GM12801 (cell line): ENCODE results near the gene SLC24A4.

Source experiments
- TF ChIP-seq, protein P1 (sequence below): IDR thresholded peaks from one replicate; pipeline ENCODE4 v1.5.1; 2011; ENCODE audit warnings: control low read depth; ENCODE audit not compliant: insufficient read length; ENCODE audit errors: extremely low read depth

SLC24A4 gene

DNA sequence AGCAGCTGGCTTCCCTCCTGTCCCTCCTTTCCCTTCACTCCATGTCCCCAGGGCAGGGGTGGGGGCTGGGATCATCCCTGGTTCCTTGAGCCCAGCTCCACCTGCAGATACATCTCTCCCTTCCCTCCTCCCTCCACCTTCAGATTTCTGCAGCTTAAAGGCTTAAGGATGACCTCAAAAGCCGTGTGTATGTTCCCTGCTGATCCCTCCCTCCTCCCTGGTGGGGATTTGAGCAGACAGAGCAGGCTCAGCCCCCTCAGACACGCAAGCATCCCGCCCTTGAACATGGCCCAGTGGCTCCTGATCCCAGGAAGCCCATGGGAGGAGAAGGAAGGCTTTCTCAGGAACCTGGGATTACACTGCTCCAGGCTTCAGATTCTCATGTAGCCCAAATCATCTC is 107.7 kb downstream of the SLC24A4 start:
- TF ChIP-seq, protein P1, sequence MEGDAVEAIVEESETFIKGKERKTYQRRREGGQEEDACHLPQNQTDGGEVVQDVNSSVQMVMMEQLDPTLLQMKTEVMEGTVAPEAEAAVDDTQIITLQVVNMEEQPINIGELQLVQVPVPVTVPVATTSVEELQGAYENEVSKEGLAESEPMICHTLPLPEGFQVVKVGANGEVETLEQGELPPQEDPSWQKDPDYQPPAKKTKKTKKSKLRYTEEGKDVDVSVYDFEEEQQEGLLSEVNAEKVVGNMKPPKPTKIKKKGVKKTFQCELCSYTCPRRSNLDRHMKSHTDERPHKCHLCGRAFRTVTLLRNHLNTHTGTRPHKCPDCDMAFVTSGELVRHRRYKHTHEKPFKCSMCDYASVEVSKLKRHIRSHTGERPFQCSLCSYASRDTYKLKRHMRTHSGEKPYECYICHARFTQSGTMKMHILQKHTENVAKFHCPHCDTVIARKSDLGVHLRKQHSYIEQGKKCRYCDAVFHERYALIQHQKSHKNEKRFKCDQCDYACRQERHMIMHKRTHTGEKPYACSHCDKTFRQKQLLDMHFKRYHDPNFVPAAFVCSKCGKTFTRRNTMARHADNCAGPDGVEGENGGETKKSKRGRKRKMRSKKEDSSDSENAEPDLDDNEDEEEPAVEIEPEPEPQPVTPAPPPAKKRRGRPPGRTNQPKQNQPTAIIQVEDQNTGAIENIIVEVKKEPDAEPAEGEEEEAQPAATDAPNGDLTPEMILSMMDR: no peak

DNA sequence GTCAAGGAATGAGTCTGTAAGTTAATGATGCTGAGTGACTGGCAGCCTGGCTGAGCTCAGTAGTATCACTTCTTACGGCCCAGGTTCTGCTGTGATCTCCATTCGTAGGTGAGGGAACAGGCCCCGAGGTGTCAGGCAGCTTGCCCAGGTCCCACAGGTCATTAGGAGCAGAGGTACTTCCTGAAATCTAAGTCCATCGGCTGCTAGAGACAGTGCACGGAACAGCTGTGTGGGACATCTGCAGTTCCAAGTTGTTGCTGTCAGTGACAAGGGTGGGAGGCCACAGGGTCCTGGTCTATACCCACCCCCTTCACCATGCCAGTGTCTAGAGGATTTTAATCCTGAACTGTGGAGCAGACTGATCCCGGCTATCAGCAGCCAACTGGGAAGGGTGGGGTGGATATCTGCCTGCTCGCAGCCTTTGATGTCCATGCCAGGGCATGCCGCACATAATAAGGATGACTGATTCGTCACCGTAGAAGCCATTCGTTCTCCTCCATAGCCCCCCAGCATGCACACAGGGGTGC is 108.3 kb downstream of the SLC24A4 start:
- TF ChIP-seq, protein P1: no peak

DNA sequence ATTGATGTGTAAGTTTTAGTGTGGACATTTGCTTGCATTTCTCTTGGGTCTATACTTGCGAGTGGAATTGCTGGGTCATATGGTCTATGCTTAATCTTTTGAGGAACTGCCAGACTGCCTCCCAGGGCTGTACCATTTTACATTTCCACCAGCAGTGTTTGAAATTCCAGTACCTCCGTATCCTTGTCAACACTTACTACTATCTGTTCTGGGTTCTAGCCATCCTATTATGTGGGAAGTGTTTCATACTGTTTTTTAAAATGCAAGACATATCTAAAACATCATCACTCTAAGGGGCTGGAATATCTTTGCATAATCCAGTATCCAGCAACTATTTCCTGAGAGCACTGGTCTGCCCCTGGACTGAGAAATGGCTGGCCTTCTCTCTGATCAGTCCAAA is 110.4 kb downstream of the SLC24A4 start:
- TF ChIP-seq, protein P1: no peak

DNA sequence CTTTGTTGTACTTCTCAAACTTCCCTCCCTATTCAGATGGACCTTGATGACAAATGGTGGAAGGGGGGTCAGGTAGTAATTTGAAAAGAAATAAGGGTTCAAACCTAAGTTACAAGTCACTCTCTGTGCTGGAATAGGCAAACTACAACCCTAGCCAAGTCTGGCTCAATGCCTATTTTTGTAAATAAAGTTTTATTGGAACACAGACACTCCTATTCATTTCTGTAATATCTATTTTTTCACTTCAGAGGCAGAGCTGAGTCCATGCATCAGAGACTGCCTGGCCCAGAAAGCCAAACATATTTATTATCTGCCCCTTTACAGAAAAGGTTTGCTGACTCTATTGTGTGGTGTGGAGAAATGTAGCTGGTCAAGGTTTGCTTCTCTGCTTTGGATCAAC is 112.2 kb downstream of the SLC24A4 start:
- TF ChIP-seq, protein P1: no peak

DNA sequence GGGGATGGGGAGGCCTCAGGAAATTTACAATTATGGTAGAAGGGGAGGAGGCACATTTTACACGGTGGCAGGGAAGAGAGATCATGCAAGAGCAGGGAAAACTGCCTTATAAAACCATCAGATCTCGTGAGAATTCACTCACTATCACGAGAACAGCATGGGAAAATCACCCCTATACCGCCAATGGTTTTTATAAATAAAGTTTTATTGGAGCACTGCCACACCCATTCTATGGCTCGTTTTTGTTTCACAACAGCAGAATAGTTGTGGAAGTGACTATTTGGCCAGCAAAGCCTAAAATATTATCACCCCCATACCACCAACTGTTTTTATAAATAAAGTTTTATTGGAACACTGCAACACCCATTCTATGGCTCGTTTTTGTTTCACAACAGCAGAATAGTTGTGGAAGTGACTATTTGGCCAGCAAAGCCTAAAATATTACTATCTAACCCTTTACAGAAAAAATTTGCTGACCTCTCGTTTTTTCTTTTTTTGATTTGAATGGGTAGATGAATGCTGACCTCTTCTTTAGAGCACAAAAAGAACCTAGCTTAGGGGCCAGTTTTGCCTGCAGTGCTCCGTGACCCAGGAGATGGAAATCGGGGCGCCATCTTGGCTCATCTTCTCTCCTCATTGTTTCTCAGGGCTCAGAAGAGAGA is 113.3 kb downstream of the SLC24A4 start:
- TF ChIP-seq, protein P1: no peak

DNA sequence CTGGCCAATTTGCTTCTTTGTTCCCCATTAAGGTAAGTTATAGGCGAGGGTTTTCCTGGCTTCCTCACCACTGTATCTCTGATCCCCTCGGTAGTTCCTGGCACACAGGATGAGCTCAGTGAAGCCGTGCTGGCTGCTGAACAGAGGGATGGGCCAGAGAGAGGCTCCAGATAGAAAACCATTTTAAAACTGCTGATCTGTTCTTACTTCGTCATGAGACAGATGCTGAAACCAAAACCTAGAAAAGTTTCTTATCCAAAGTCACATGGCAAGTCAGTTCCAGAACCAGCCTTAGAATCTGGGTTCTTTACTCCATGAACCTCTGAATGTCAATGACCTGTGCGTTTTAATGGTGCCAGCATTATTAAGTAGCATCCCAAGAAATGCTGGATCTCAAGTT is 114.3 kb downstream of the SLC24A4 start:
- TF ChIP-seq, protein P1: no peak

DNA sequence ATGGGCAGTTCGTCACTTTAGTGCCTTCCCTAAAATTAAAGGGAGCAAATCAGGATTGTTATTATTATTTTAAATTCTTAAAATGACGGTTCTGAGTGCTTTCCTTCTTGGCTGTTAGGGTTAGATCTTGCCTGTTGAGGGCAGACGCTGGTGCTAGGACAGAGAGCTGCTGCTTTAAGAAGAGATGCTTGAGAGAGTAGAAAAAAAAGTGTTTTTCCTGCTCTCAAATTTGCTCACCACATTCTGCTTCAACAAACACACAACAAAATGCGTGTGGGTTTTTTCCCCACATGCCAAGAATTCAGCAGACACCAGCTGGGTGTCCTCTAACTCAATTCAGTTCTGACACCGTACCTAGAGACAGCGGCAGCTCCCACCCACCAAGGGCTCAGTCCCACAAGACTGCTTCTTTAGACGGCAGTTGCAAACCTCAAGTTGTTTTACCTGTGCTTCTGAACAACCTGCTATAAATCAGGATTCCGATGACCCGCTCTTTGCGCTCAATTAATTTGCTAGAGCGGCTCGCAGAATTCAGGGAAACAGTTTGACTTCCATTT is 114.8 kb downstream of the SLC24A4 start:
- TF ChIP-seq, protein P1: no peak
